OCI-LY7 (cell line): Measurements from ENCODE around the gene CLCF1. TPM values are rescaled to one million over a fixed set of nuclear protein-coding genes. Genes with fewer than 3 reads are reported as not detected.

Experiments
- BruUV-seq: library from RNA; stranded (reverse); fragments of 400-500 nt; replicated peaks from 2 replicates; lab custom pipeline; 2021; lab: Mats Ljungman, UMichigan
- CTCF ChIA-PET: fragments of 300-600 bp; sonication (Branson Sonifier 250); formaldehyde crosslinking; loops from one replicate; lab custom pipeline; 2022; ENCODE audit warnings: antibody characterized with exemption; ENCODE audit not compliant: unreplicated experiment; lab: Charles Lee
- POLR2A ChIA-PET: fragments of 300-600 bp; sonication (Branson Sonifier 250); formaldehyde crosslinking; loops from one replicate; lab custom pipeline; 2022; ENCODE audit warnings: antibody characterized with exemption; lab: Charles Lee
- DNase-seq: peaks from one replicate; pipeline ENCODE4 v3.0.0-alpha.2; 2015; ENCODE audit warnings: low spot score
- H2AFZ ChIP-seq: fragments of 200-600 bp; sonication (generic), shearing (Covaris generic); 2 replicates; pipeline ENCODE4 v1.6.1; 2014; ENCODE audit warnings: mild to moderate bottlenecking, antibody characterized with exemption, low read length, moderate library complexity
- H3K27ac ChIP-seq: fragments of 200-600 bp; sonication (generic); 2 replicates; pipeline ENCODE4 v1.5.1; 2014; ENCODE audit warnings: mixed run types, low read depth, mild to moderate bottlenecking, moderate library complexity, low read length, inconsistent platforms; ENCODE audit not compliant: poor library complexity, severe bottlenecking
- H3K36me3 ChIP-seq: fragments of 200-600 bp; sonication (generic); 2 replicates; pipeline ENCODE4 v1.6.1; 2014; ENCODE audit warnings: mild to moderate bottlenecking, antibody characterized with exemption, low read length, moderate library complexity, mixed read lengths; ENCODE audit not compliant: insufficient read depth
- H3K4me1 ChIP-seq: fragments of 200-600 bp; sonication (generic); 2 replicates; pipeline ENCODE4 v1.5.1; 2014; ENCODE audit warnings: mild to moderate bottlenecking, low read length; ENCODE audit not compliant: insufficient read depth, poor library complexity, severe bottlenecking
- H3K4me2 ChIP-seq: fragments of 200-600 bp; sonication (generic); 2 replicates; pipeline ENCODE4 v1.6.1; 2014; ENCODE audit warnings: mild to moderate bottlenecking, low read length
- H3K4me3 ChIP-seq: fragments of 200-600 bp; sonication (generic); 2 replicates; pipeline ENCODE4 v1.5.1; 2014; ENCODE audit warnings: mild to moderate bottlenecking, low read depth, low read length; ENCODE audit not compliant: poor library complexity, severe bottlenecking
- H3K79me2 ChIP-seq: fragments of 200-600 bp; sonication (generic); 2 replicates; pipeline ENCODE4 v1.6.1; 2016; ENCODE audit warnings: low read depth, mild to moderate bottlenecking, low read length, moderate library complexity, mixed read lengths; ENCODE audit not compliant: insufficient read depth
- H3K9me2 ChIP-seq: fragments of 200-600 bp; sonication (generic); 2 replicates; pipeline ENCODE4 v1.6.1; 2016; ENCODE audit warnings: mild to moderate bottlenecking, low read length, mixed read lengths; ENCODE audit not compliant: insufficient read depth
- H3K9me3 ChIP-seq: fragments of 200-600 bp; sonication (generic); 2 replicates; pipeline ENCODE4 v1.6.1; 2014; ENCODE audit warnings: mild to moderate bottlenecking, mixed run types, low read length, mixed read lengths
- H4K20me1 ChIP-seq: fragments of 200-600 bp; sonication (generic); 2 replicates; pipeline ENCODE4 v1.6.1; 2014; ENCODE audit warnings: mild to moderate bottlenecking, antibody characterized with exemption, low read length, moderate library complexity, mixed read lengths; ENCODE audit not compliant: insufficient read depth
- EZH2phosphoT487 ChIP-seq: fragments of 200-600 bp; sonication (generic); IDR thresholded peaks from 2 replicates; pipeline ENCODE4 v1.6.1; 2018; ENCODE audit warnings: low read depth, borderline replicate concordance, mild to moderate bottlenecking, mixed run types, antibody characterized with exemption, low read length, moderate library complexity, mixed read lengths
- intact Hi-C: fragments of 100-400 bp; cut with micrococcal nuclease; formaldehyde crosslinking; loops from one replicate; pipeline ENCODE4 v1.10.0; 2022; ENCODE audit not compliant: unreplicated experiment
- total RNA-seq, 2 experiments: library from RNA; depleted of rRNA in 1 of 2; stranded (reverse); fragments of >200 nt in 1 of 2; shearing (Covaris generic) in 1 of 2; gene quantifications; 2 replicates each; pipeline ENCODE4 v1.2.3, GENCODE V29; 2014 to 2022
- TF ChIP-seq, protein P1 (sequence below): fragments of 200-600 bp; sonication (generic); conservative IDR thresholded peaks from 2 replicates; pipeline ENCODE4 v1.5.1; 2014; ENCODE audit warnings: mild to moderate bottlenecking, antibody characterized with exemption, low read length, moderate library complexity, mixed read lengths

The CLCF1 gene
- total RNA-seq, 2 experiments from 2014 or later = 0.34 to 0.35 TPM

DNA sequence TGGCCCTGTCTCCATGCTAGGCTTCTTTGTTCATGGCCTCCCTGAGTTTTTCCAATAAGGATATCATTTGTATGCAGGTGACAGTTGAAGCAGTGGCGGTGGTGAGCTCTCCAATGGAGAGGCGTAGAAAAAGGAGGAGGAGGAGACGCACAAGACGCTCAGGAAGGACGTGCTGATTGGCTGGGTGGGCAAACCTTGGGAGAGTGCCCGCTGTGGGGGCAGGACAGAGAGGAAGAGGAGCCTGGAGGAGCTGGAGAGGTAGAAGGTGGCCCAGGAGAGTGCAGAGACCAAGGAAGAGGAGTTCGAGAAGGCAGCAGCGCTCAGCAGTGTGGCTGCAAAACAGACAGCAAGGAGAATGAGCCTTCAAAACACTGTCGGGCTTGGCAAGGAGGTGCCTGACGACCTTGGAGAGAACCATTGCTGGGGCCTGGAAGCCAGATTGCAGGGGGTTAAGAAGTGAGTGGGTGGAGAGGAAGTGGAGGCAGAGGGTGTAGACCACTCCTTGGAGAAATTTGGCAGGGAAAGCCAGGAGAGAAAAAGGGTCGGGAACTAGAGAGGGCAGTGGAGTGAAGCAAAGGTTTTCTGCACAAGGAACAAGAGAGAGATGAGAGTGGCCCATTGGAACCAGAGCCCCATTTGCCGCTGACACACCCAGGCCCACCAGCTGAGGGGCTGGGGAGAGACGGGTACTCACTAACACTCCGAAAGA, 7.5 kb downstream of the CLCF1 start:
- no peak for DNase-seq
- POLR2A ChIA-PET = interaction anchor here (0.5 kb wide), 1 partner anchor 48 kb away, joined by 4 read pairs; no protein-coding TSS in a partner anchor
- Histone ChIP-seq H3K9me3 (no peaks in the 10 kb centered on the region), H3K4me3 (no peak overlapping the region), H3K4me2 (no peak overlapping the region), H2AFZ (no peak overlapping the region), H3K36me3 (no peaks in the 10 kb centered on the region), H3K27ac (no peak overlapping the region), H3K79me2 (no peaks in the 10 kb centered on the region), H3K9me2 (no peaks in the 10 kb centered on the region), H4K20me1 (no peaks in the 10 kb centered on the region), H3K4me1 (peaks cover 18% of the 10 kb centered on the region)
- BruUV-seq = no TSS peak
- TF ChIP-seq, protein P1, sequence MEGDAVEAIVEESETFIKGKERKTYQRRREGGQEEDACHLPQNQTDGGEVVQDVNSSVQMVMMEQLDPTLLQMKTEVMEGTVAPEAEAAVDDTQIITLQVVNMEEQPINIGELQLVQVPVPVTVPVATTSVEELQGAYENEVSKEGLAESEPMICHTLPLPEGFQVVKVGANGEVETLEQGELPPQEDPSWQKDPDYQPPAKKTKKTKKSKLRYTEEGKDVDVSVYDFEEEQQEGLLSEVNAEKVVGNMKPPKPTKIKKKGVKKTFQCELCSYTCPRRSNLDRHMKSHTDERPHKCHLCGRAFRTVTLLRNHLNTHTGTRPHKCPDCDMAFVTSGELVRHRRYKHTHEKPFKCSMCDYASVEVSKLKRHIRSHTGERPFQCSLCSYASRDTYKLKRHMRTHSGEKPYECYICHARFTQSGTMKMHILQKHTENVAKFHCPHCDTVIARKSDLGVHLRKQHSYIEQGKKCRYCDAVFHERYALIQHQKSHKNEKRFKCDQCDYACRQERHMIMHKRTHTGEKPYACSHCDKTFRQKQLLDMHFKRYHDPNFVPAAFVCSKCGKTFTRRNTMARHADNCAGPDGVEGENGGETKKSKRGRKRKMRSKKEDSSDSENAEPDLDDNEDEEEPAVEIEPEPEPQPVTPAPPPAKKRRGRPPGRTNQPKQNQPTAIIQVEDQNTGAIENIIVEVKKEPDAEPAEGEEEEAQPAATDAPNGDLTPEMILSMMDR = no peak
- TF ChIP-seq EZH2phosphoT487 = no peak
- intact Hi-C loops = no loop called here
- CTCF ChIA-PET = interaction anchor here (2.3 kb wide), 1 partner anchor 14 kb away, joined by 8 read pairs; no protein-coding TSS in a partner anchor

DNA sequence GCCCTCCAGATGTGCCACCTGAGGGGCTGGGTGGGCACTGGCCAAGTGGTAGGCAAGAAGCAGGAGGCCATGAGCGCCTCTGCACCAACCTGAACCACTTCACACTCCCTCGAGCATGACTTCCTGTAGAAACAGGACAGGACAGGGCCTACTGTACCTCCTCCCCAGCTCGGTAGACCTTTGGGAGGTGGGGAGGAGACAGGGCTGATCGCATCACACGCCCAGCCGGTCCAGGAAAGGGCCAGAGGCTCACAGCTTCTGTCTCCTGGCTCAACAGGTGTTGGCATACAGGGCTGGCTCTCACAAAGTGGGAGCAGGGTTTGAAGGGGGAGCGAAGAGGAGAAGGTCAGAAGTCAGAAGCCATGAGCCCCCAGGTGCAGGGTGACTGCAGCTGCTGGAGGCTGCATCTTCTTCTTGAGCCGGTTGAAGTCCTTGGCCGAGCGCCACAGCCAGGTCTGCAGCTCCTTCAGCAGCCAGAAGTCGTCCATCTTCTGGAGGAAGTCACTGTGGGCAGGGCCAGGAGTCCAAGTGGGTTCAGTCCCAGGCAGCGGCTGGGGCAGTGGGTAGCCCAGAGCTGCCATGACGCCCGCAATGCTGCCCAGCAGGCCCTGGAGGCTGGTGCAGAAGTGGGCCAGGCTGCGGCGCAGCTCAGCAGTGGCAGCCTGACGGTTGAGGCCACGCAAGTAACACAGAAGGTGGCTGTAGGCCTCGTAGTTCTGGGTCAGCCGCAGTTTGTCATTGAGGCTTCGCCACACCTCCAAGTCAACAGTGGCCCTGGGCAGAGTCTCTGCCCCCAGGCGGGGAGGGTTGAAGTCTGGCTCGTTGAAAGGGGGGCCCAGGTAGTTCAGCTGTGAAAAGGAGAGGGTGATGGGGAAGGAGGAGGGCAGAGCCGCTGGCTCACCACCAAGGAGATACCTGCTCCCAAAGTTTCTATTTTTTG, 8.3 kb downstream of the CLCF1 start:
- no TSS peak for BruUV-seq
- no peaks in the 10 kb centered on the region for H3K9me2 ChIP-seq
- no peak overlapping the region for H3K4me3 ChIP-seq
- H4K20me1 ChIP-seq = no peaks in the 10 kb centered on the region
- intact Hi-C loops = no loop called here
- no peaks in the 10 kb centered on the region for H3K79me2 ChIP-seq
- peaks cover 18% of the 10 kb centered on the region for H3K4me1 ChIP-seq
- peak overlapping the region; percentile 44 for H3K4me2 ChIP-seq
- H3K9me3 ChIP-seq = no peaks in the 10 kb centered on the region
- peak; percentile 82 for DNase-seq
- H3K27ac ChIP-seq = peak overlapping the region; percentile 50
- no peaks in the 10 kb centered on the region for H3K36me3 ChIP-seq
- H2AFZ ChIP-seq = peak overlapping the region; percentile 32; the same call in 1 of the 2 replicates
- CTCF ChIA-PET = interaction anchor here (2.3 kb wide), 1 partner anchor 14 kb away, joined by 8 read pairs; no protein-coding TSS in a partner anchor
- POLR2A ChIA-PET = interaction anchor here (0.5 to 0.9 kb wide), 3 partner anchors 9 to 49 kb away, joined by 4 read pairs; partner anchors contain the start of gene POLD4
- TF ChIP-seq, protein P1 = no peak
- TF ChIP-seq EZH2phosphoT487 = no peak
